Colonic mucosa (tissue), 4 donors: ENCODE results near the gene CPT1C. TPM values are rescaled to one million over a fixed set of nuclear protein-coding genes. Genes with fewer than 3 reads are reported as not detected.

Source experiments
- DNase-seq: peaks from one replicate; pipeline ENCODE4 v3.0.0-alpha.2; 2020
- H3K27ac ChIP-seq: fragments of 200-600 bp; one replicate; pipeline ENCODE4 v1.8.0; 2021
- H3K27me3 ChIP-seq: fragments of 200-600 bp; one replicate; pipeline ENCODE4 v1.8.0; 2021
- H3K36me3 ChIP-seq: fragments of 200-600 bp; one replicate; pipeline ENCODE4 v1.8.0; 2021
- H3K4me1 ChIP-seq: fragments of 200-600 bp; one replicate; pipeline ENCODE4 v1.8.0; 2021; ENCODE audit warnings: mild to moderate bottlenecking
- H3K4me3 ChIP-seq: fragments of 200-600 bp; one replicate; pipeline ENCODE4 v1.8.0; 2021
- H3K9ac ChIP-seq, 2 donors: one replicate each; pipeline ENCODE4 v1.7.0; 2013; ENCODE audit warnings: control low read depth in 2 of 2, low read depth in 2 of 2, low read length in 2 of 2
- H3K9me3 ChIP-seq: fragments of 200-600 bp; one replicate; pipeline ENCODE4 v1.8.0; 2021
- CTCF ChIP-seq: fragments of 200-600 bp; IDR thresholded peaks from one replicate; pipeline ENCODE4 v1.8.0; 2022; ENCODE audit warnings: antibody characterized with exemption, mild to moderate bottlenecking
- intact Hi-C: fragments of 100-400 bp; cut with DNase I; formaldehyde crosslinking; loops from one replicate; pipeline ENCODE4 v1.14.1; 2022
- total RNA-seq, 2 donors: library from RNA; stranded (reverse); fragmentation: NEBNext Ultra II Directional in 1 of 2; extraction: Animal tissue kit (Norgen Biotek cat#: 25700) in 1 of 2; gene quantifications; one replicate each; pipeline ENCODE4 v1.2.1, GENCODE V29; 2021
- donor health status: healthy.
- donor health status: DM: no; HTN: no; CAD: no.
- donor health status: DM: no; HTN: no; CAD: no.

Gene CPT1C
- total RNA-seq, 2 donors from 2014 or later = 1.2 to 2.0 TPM

- no peak for DNase-seq
- H3K4me1 ChIP-seq = no peaks in the 10 kb centered on the region
- peaks cover 29% of the 10 kb centered on the region for H3K36me3 ChIP-seq
- no peaks in the 10 kb centered on the region for H3K9me3 ChIP-seq
- intact Hi-C loops = no loop called here
- H3K4me3 ChIP-seq = no peak overlapping the region
- no peak overlapping the region for H3K9ac ChIP-seq
- H3K27ac ChIP-seq = no peak overlapping the region
- no peaks in the 10 kb centered on the region for H3K27me3 ChIP-seq
- no peak for TF ChIP-seq CTCF
These were observed 33.3 kb upstream of the CPT1C start for GRCh38 chr19:49657493-49658138.

- H3K36me3 ChIP-seq = peaks cover 24% of the 10 kb centered on the region
- H3K27ac ChIP-seq = no peak overlapping the region
- no peaks in the 10 kb centered on the region for H3K9me3 ChIP-seq
- no peaks in the 10 kb centered on the region for H3K27me3 ChIP-seq
- H3K4me3 ChIP-seq = no peak overlapping the region
- H3K4me1 ChIP-seq = no peaks in the 10 kb centered on the region
- intact Hi-C loops = no loop called here
- no peak for TF ChIP-seq CTCF
- no peak overlapping the region for H3K9ac ChIP-seq
- DNase-seq = no peak
These were observed 32.8 kb upstream of the CPT1C start for GRCh38 chr19:49658139-49658517.

DNA sequence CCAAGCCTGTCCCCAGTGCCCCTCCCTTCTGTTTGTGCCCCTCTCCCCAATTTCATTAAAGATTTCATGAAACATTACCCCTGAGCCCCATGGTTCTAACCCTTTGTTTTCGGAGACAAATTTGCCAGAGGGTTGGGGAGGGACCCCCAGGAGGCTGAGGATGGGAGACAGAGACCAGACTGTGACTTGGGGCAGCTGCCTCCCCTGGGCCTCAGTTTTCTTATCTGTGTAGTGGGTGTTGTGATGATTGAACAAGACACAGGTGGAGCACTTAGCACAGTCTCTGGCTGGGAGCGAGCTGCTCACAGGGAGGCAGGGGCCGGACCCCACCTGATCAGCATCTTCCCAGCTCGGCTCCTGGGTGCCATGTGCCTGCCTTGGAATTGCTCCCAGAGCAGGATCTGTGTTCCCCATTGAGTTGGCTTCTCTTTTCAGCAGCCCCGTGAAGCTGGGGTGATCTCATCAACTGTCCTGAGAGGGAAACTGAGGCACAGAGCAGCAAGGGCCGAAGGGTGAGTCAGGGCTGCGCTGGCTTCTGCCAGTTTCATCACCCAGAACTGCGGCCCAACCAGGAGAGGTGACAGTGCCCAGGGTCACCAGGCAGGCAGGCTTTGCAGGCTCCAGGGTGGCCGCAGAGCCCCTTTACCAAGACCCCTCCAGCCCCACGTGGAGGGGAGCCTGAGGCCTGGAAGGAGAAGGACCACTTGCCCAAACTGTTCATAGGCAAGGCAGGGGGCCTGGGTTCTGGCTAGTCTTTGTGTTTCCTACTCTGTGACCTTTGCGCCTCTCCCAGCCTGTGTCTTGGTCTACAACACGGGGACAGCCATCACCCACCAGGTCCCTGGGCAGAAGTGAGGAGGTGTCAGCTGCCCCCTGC lies 32.1 kb upstream of the CPT1C start:
- Histone ChIP-seq H3K36me3 (peaks cover 24% of the 10 kb centered on the region), H3K9ac (no peak overlapping the region), H3K27ac (no peak overlapping the region), H3K4me3 (no peak overlapping the region), H3K4me1 (peaks cover 2% of the 10 kb centered on the region), H3K27me3 (no peaks in the 10 kb centered on the region), H3K9me3 (no peaks in the 10 kb centered on the region)
- TF ChIP-seq CTCF = no peak
- DNase-seq = no peak
- intact Hi-C loops = no loop called here

DNA sequence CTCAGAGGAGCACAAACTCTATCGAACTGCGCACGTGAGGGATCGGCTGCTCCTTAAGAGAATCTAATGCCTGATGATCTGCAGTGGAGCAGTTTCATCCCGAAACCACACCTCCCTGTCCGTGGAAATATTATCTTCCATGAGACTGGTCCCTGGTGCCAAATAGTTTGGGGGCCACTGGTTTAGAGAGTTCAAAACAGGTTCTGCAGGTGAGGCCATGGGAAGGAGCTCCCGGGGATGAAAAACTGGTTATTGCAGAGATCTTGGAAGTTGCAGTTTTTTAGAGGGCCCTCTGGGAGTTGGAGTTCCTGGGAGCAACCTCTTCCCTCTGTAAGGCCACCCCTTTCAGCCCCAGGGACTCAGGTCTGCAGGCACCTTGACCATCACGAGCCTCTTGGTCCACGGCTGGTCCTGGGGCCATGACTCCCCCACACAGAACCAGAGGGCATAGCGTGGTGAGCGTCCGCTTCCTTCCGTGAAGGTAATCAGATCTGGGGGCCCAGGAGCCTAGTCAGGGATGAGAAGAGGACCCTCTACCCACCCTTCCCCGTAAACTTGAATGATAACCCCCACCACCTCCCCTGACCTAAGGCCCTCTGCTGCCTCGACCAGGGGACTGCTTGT lies 30.5 kb upstream of the CPT1C start:
- Histone ChIP-seq H3K9me3 (no peaks in the 10 kb centered on the region), H3K9ac (no peak overlapping the region), H3K4me3 (no peak overlapping the region), H3K4me1 (peaks cover 5% of the 10 kb centered on the region), H3K36me3 (peaks cover 15% of the 10 kb centered on the region), H3K27ac (no peak overlapping the region), H3K27me3 (no peaks in the 10 kb centered on the region)
- intact Hi-C loops = no loop called here
- no peak for DNase-seq
- no peak for TF ChIP-seq CTCF

GRCh38 chr19:49662011-49662410 lies 28.9 kb upstream of the CPT1C start:
- Histone ChIP-seq H3K27ac (no peak overlapping the region), H3K4me1 (peaks cover 12% of the 10 kb centered on the region), H3K4me3 (no peak overlapping the region), H3K27me3 (no peaks in the 10 kb centered on the region), H3K9me3 (no peaks in the 10 kb centered on the region), H3K9ac (no peak overlapping the region), H3K36me3 (peaks cover 4% of the 10 kb centered on the region)
- intact Hi-C loops = no loop called here
- no peak for DNase-seq
- TF ChIP-seq CTCF = no peak
